Measurements from ENCODE around the gene SPDEF.

The SPDEF gene

GRCh38 chr6:34537922-34538550 lies 18.1 kb downstream of the SPDEF start:
- peak overlapping the region; percentile 99 for H3K27ac ChIP-seq
- TF ChIP-seq CTCF (IDR thresholded peaks at IDR 0.05), result no peak

GRCh38 chr6:34536959-34537848 lies 18.9 kb downstream of the SPDEF start:
- TF ChIP-seq ZFX (IDR thresholded peaks at IDR 0.05; ENCODE audit: borderline replicate concordance) (no peak), CTCF (IDR thresholded peaks at IDR 0.05) (no peak)

GRCh38 chr6:34536251-34536958 lies 19.7 kb downstream of the SPDEF start:
- peak overlapping the region; percentile 99 for H3K27ac ChIP-seq
- TF ChIP-seq ZFX (IDR thresholded peaks at IDR 0.05; ENCODE audit: borderline replicate concordance) (no peak), CTCF (IDR thresholded peaks at IDR 0.05) (no peak)

More at GRCh38 chr6:34536959-34537848, 18.9 kb downstream of the SPDEF start:
- peak overlapping the region; percentile 99 for H3K27ac ChIP-seq

DNA sequence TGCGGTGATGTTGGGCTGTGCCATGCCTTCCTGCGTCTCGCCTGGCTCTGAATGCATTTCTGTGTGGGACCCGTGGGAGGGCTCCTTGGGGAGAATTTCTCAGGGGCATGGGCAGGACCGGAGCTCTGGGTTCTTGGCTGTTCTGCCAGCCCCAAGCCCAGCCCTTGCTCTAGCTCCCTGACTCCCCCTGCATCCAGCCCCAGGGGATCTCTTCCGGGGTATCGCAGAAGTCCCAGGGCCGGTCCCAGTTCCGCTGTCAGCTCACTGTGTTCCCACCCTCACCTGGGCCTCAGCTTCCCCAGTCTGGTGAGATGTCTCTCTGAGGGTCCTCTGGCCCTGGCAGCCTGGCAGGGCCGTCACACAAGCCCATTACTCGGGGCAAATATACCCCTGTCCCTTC lies 20.5 kb downstream of the SPDEF start:
- peak overlapping the region; percentile 99 for H3K27ac ChIP-seq
- TF ChIP-seq ZFX (IDR thresholded peaks at IDR 0.05; ENCODE audit: borderline replicate concordance), result no peak
- TF ChIP-seq CTCF (IDR thresholded peaks at IDR 0.05), result no peak

- no peak for TF ChIP-seq CTCF (IDR thresholded peaks at IDR 0.05)
- TF ChIP-seq ZFX (IDR thresholded peaks at IDR 0.05; ENCODE audit: borderline replicate concordance), result no peak
- H3K27ac ChIP-seq, result peak overlapping the region; percentile 99
These were observed 20.9 kb downstream of the SPDEF start for GRCh38 chr6:34535199-34535598.

DNA sequence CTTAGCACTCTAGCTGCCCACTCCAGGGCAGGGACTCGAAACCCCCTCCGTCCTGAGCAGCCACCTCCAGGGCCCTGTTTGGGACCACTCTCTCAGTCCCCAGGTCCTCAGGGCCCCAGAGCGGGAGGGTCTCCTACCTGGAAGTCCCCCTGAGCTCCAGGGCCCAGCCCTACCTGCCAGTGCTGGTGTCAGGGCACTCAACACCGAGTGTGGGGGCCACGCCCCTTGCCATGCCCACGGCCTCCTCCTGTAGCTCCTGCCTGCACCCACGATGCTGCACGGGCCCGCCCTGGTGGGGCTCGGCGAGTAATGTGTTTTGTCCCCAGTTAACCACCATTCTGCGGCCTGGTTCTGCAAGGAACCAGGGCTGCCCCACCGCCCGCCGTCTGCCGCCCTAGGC lies 21.5 kb downstream of the SPDEF start:
- peak overlapping the region; percentile 99 for H3K27ac ChIP-seq
- TF ChIP-seq ZFX (IDR thresholded peaks at IDR 0.05; ENCODE audit: borderline replicate concordance) (no peak), CTCF (IDR thresholded peaks at IDR 0.05) (no peak)

Data from 22Rv1 (cell line).